Stimulated activated effector memory CD8-positive, alpha-beta T cell treated with anti-CD3 and anti-CD28 coated beads, Interleukin-12 subunit alpha, Interleukin-12 subunit beta, amount 100 ng/mL, for 72 hours (primary cell): Measurements from ENCODE around the gene LMBR1L.
A peak's percentile ranks its signal among the peaks of the same experiment; 100 is the strongest.

ENCODE experiments used
- ATAC-seq: fragments of 150-1000 bp; cut with Tn5 transposase; 2 replicates; pipeline ENCODE4 v1.10.0; 2021
- DNase-seq, 2 donors: peaks; one replicate each; pipeline ENCODE4 v3.0.0; 2021 to 2022; ENCODE audit warnings: low spot score in 2 of 2
- H3K27ac Mint-ChIP-seq: one replicate; pipeline ENCODE4 v1.8.0; 2022; ENCODE audit warnings: mild to moderate bottlenecking, mixed read lengths
- H3K36me3 Mint-ChIP-seq: one replicate; pipeline ENCODE4 v1.8.0; 2022; ENCODE audit warnings: mild to moderate bottlenecking, mixed read lengths
- H3K4me1 Mint-ChIP-seq: one replicate; pipeline ENCODE4 v1.8.0; 2022; ENCODE audit warnings: mixed read lengths
- H3K4me3 Mint-ChIP-seq: one replicate; pipeline ENCODE4 v1.8.0; 2022; ENCODE audit warnings: mild to moderate bottlenecking, mixed read lengths
- H3K9me3 Mint-ChIP-seq: one replicate; pipeline ENCODE4 v1.8.0; 2022; ENCODE audit warnings: mixed read lengths

The LMBR1L gene

DNA sequence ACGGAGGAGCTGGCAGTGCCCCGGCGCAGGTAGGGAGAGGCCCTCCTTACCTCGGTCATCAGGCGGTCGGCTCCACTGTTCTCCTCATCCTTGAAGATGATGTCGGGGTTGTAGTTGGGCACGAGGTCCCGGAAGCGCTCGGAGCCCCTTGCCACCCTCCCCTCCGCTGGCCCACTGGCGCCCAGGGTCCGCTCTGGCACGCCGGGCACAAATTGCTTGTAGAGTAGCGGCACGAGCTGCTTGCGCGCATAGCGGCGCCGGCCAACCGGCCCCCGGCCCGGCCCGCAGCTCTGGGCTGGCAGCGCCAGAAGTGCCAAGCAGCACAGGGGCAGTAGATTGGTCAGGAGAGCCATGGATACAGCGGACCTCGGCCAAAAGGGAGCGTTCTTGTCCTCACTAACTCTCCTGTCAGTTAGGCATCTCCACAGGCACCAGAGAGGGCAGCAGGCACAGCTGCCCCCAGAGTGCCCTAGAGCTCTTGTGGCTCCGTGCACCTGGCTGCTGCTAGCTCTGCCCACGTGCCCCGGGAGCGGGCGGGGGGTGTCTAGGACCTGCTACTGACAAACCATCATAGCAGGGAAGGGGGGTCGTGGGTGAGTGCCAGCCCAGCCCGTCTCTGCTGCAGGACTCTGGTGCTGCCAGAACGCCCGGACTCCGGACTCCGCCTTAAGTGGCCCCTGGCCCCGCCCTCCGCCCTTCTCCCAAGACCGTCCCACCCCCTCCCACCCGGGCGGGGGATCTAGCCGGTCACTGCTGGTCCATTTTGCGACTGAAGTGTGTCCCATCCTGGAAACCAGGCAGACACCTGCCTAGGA is 16.3 kb downstream of the LMBR1L start, which contains the start of gene DHH:
Gene DHH (minus strand): TSS at position 642 of the 815 bp plus-strand sequence. CDS start 289 bp downstream, at position 353.
- ATAC-seq, result no peak
- no peak within 1 kb of the TSS for H3K27ac Mint-ChIP-seq
- H3K9me3 Mint-ChIP-seq, result no peaks in the 10 kb centered on the region
- H3K4me1 Mint-ChIP-seq, result peaks cover 38% of the 10 kb centered on the region
- no peak for DNase-seq
- H3K4me3 Mint-ChIP-seq, result peak within 1 kb of the TSS; percentile 9
- peaks cover 26% of the 10 kb centered on the region for H3K36me3 Mint-ChIP-seq

DNA sequence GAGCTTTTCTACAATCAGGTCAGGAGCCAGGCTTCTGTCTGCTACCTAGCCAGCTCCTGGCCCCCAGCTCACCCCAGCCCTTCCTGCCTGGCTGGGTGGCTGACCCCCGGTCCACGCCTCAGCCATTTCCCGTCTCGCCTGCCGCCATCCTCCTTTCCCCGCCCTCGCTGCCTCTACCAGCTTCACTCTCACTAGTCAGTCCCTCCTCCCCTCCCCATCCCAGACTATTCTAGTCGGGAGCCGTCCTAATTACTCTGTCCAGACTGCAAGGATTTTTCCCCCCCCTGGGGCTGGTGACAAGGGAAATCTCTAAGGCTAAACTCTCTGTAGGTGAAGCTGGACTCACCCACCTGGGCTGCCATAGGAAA is 16.9 kb downstream of the LMBR1L start:
- H3K4me3 Mint-ChIP-seq, result peak overlapping the region; percentile 9
- H3K4me1 Mint-ChIP-seq, result peaks cover 41% of the 10 kb centered on the region

DNA sequence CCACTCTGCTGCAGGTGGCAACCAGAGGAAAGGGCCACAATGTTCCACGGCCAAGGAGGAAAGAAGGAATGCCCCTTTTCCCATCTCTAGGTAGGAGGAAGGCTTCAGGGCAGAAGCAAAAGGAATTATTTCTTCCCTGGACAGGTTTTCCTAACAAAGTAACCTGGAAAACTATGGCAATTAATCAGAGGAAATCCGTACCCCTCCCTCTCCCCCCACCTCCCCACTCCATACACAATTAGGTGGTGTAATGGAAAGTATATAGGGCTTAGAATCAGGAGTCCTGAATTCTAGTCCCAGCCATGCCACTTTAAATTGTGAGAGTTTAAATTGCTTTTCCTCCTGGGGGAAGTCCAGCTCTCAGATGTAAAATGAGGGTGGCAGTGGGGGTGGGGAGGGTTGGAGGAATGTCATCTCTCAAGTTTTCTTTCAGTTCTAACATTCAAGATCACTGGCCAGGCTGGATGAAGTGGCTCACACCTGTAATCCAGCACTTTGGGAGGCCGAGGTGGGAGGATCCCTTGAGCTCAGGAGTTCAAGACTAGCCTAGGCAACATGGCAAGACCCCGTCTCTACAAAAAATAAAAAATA is 17.7 kb downstream of the LMBR1L start:
- ATAC-seq (no peak), DNase-seq (no peak)
- Mint-ChIP-seq H3K4me1 (peaks cover 50% of the 10 kb centered on the region), H3K4me3 (no peak overlapping the region), H3K9me3 (no peaks in the 10 kb centered on the region), H3K36me3 (peaks cover 17% of the 10 kb centered on the region), H3K27ac (no peak overlapping the region)

More for the DNA sequence above, 16.9 kb downstream of the LMBR1L start:
- Mint-ChIP-seq H3K27ac (no peak overlapping the region), H3K36me3 (peaks cover 20% of the 10 kb centered on the region), H3K9me3 (no peaks in the 10 kb centered on the region)
- DNase-seq, result no peak
- no peak for ATAC-seq

DNA sequence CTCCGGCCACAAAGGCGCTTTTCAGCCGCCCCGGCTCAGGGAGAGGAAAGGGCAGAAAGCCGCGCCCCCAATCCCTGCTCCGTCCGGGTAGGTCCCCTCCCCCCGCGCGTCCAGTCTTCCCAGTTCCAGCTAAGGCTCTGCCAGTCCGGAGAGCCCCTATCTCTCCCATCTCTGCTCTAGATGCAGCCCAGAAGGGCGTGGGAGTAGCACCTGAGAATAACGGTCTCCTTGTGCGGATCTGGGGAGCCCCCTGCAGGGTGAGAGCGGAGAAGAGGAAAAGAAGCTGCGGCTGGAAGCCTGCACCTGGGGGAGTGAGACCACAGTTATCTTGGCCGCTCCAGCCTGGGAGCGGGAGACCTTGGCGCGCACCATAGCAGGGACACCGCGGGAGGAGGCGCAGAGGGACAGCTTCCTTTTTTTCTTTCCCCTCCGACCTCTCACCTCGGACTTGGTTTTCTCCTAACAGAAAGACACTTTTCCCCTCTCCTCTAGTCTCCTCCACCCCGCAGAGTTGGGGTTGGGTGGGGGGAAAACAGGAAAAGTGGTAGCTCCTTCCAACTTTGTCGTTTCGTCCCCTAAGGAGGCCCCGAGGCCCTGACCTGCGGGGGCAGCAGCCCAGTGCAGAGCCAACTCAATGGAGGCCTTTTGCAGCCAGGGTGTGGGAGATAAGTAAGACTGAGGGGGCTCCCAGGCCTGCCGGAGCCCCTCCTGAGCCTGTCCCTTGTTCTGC is 18.4 kb downstream of the LMBR1L start:
- Mint-ChIP-seq H3K4me1 (peaks cover 56% of the 10 kb centered on the region), H3K9me3 (no peaks in the 10 kb centered on the region), H3K36me3 (peaks cover 12% of the 10 kb centered on the region), H3K4me3 (peak overlapping the region; percentile 13), H3K27ac (no peak overlapping the region)
- ATAC-seq (peak; percentile 23), DNase-seq (peak in 1 of 2 donors; percentile 79)

DNA sequence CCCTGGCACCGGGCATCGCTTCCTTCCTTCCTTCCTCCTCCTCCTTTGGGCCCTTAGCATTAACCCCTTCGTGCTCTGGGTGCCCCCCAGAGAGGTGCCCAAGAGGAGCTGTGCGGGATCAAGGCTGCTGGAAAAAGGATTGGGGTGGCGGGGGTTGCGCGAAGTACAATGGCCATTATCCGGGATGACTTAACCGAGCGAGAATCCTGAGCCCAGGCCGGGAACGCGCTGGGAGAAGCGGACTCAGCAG is 18.9 kb downstream of the LMBR1L start:
- Mint-ChIP-seq H3K27ac (no peak overlapping the region), H3K4me1 (peaks cover 56% of the 10 kb centered on the region), H3K9me3 (no peaks in the 10 kb centered on the region), H3K4me3 (peak overlapping the region; percentile 13), H3K36me3 (peaks cover 10% of the 10 kb centered on the region)
- ATAC-seq (no peak), DNase-seq (no peak)

DNA sequence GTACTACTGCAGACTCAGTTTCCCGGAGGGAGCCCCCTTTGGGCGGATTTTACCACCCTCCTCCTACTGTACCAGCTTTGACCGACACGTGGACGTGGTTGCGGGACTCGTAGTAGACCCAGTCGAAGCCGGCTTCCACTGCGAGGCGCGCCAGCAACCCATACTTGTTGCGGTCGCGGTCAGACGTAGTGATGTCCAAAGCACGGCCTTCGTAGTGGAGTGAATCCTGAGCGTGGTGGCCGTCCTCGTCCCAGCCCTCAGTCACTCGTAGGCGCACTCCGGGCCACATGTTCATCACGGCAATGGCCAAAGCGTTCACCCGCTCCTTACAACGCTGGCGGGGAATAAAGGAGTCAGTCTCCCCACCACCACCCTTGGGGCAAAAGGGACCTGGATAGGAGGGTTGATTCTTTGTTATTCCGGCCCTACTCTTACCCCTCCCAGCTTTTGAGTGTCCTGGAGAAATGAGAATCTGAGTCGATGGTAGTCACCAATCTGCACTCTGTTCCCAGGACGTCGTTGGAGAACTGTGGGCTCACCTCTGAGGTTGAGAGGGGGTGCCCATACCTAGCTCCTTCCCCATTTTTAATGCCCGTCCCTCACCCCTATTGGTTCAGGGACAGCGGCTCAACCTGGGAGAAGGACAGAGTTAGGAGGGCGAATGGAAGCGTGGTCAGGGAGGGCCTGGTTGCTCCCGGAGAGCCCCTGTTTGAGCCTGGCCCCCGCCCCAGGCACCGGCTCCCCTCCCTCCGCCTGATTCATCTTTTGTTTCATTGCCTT is 19.4 kb downstream of the LMBR1L start:
- Mint-ChIP-seq H3K9me3 (no peaks in the 10 kb centered on the region), H3K4me3 (peak overlapping the region; percentile 65), H3K4me1 (peaks cover 56% of the 10 kb centered on the region), H3K36me3 (peaks cover 5% of the 10 kb centered on the region), H3K27ac (peak overlapping the region; percentile 40)
- no peak for DNase-seq
- no peak for ATAC-seq

DNA sequence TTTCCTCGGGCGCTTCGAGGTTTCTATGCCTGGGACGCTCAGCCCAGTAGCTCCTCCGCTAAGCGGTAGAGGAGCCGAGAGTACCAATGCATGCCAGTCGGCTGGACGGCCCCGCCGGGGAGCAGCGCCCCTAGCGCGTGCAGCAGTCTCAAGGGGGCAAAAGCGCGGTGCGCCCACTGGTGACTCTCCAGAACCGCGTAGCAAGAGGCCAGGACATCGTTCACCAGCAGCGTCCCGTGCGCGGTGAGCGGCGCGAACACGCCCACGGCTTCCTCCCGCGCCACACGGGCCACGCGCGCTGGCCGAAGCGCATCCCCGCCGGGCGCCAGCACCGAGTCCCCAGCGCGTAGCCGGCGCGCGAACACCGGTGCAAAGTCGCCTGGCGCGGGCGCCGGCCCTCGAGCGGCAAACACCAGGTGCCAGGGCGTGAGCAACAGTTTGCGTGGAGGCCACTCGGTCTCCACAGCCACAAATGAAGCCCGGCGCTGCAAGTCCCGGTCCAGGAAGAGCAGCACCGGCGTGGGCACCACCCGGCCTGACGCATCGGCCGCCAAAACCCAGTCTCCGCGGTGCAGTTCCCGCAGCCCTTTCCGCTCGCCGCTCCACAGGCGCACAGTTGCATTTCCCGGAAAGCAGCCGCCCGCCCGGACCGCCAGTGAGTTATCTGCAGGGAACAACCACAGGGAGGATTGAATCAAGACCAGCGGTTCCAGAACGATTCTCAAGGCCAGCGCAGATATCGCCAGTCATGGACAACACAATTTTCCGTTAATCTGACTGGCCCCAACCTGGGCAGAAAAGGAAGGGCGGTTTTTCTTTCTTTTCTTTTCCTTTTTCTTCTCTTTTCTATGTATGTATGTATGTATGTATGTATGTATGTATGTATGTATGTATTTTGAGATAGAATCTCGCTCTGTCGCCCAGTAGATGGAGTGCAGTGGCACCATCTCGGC is 20.6 kb downstream of the LMBR1L start:
- Mint-ChIP-seq H3K27ac (no peak overlapping the region), H3K4me3 (peak overlapping the region; percentile 65), H3K4me1 (peaks cover 56% of the 10 kb centered on the region), H3K9me3 (no peaks in the 10 kb centered on the region), H3K36me3 (no peaks in the 10 kb centered on the region)
- ATAC-seq, result peak; percentile 40
- peak in 1 of 2 donors; percentile 68 for DNase-seq

DNA sequence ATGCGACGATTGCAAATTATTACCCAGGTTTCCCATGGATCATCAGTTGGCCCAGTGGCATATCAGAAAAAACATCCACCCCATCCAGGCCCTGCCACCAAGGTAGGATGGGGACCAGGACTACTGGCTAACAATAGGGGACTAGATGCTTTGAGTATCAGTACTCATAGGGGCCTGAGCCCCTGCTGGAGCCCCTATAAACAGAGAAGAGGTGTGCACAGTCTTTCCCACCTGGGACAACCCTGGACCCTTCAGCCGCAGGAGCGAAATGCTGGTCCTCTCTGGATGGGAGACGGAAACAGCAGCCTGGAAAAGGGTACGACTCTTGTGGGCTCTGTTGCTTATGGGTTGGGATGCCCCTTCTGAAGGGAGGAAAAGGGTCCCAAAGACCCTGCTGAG is 21.7 kb downstream of the LMBR1L start:
- Mint-ChIP-seq H3K27ac (no peak overlapping the region), H3K36me3 (no peaks in the 10 kb centered on the region), H3K4me3 (peak overlapping the region; percentile 41), H3K9me3 (no peaks in the 10 kb centered on the region), H3K4me1 (peaks cover 50% of the 10 kb centered on the region)
- DNase-seq (no peak), ATAC-seq (no peak)

DNA sequence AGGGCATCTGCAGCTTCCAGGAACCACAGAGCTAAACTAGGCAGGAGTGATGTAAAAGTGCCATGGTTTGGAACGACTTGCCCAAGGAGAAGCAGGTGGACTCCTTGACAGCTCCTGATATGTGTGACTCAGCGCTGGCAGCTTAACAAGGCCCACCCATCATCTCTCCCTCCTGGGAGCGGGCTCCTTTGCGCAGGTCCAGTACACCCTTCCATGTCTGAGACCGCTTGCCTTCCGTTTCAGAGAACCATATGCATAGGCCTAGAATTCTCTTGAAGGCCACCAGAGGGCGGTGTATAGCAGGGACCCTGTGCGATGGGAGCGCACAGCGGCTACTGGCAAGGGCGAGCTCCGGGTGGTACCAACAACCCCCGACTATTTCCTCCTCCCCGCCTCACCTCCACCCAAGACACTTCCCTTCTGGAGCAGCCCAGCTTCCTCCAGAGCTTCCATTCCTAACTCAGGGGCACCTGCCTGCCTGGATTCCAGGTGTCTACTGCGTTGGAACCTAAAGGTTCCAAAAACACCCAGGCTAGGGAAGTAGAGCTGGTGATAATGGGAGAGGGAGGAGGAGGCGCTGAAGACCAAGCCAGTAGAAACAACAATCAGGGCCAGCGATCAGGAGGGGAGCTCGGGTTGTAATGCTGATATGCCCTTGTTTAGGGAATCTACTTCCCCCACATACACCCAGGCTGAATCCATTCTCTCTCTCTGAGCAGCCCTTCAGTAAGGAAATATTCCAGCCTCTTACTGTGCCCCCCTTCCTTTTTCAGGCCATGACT is 22.3 kb downstream of the LMBR1L start:
- no peaks in the 10 kb centered on the region for H3K36me3 Mint-ChIP-seq
- no peaks in the 10 kb centered on the region for H3K9me3 Mint-ChIP-seq
- H3K4me3 Mint-ChIP-seq, result peak overlapping the region; percentile 41
- DNase-seq (peak; percentile 57 to 85), ATAC-seq (peak; percentile 93)
- H3K4me1 Mint-ChIP-seq, result peaks cover 44% of the 10 kb centered on the region
- peak overlapping the region; percentile 29 for H3K27ac Mint-ChIP-seq

DNA sequence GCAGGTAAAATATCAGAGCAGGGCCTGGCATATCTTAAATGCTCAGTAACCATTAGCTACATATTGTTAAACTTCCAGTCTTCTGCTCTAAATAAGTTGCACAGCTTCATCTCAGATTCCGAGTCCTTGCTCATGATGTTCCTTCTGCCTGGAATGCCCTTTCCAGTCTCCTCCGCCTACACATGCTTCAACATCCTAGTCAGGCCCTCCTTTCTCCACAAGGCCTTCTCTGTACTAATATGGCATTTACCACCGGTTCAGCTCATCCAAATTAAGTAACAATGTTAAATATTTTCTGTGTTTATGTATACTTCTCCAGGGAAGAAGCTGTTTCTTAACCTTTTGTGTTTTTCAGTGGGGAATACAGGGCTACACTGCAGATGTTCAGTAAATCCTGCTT is 24.5 kb downstream of the LMBR1L start:
- no peak overlapping the region for H3K4me3 Mint-ChIP-seq
- DNase-seq (no peak), ATAC-seq (no peak)
- H3K27ac Mint-ChIP-seq, result no peak overlapping the region
- H3K36me3 Mint-ChIP-seq, result no peaks in the 10 kb centered on the region
- peaks cover 32% of the 10 kb centered on the region for H3K4me1 Mint-ChIP-seq
- no peaks in the 10 kb centered on the region for H3K9me3 Mint-ChIP-seq

DNA sequence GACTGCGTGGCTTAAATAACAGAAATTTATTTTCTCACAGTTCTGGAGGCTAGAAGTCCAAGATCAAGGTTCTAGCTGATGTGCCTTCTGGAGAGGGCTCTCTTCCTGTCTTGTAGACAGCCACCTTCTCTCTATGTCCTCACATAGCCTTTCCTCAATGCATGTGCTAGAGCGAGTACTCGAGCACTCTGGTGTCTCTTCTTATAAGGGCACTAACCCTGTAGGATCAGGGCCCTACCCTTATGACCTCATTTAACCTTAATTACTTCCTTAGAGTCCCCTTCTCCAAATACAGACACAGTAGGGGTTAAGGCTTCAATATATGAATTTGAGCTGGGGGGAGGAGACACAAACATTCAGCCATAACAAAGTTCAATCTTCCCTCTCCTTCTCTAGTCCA is 26.2 kb downstream of the LMBR1L start:
- H3K36me3 Mint-ChIP-seq, result no peaks in the 10 kb centered on the region
- no peak for ATAC-seq
- no peaks in the 10 kb centered on the region for H3K9me3 Mint-ChIP-seq
- H3K4me3 Mint-ChIP-seq, result no peak overlapping the region
- DNase-seq, result no peak
- peaks cover 17% of the 10 kb centered on the region for H3K4me1 Mint-ChIP-seq
- no peak overlapping the region for H3K27ac Mint-ChIP-seq

DNA sequence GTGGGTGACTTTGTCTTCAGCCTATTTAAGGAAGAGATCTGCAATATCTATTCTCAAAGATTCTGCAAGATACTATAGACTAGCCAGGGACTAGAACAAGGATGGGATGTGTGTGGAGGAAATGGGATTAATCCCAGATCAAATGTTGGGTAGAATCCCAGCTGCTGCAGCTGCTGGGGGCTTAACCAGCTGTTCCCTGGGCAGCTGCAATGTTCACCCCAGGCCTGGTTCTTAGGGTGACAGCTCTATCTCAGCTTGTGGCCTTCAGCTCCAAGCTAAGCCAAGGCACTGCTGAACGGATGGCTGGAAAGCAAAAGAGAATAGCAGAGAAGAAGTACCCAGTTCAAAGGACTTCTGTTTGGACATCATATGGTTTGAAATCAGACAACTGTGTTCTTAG is 30.9 kb downstream of the LMBR1L start:
- no peaks in the 10 kb centered on the region for H3K4me1 Mint-ChIP-seq
- H3K9me3 Mint-ChIP-seq, result no peaks in the 10 kb centered on the region
- no peak for DNase-seq
- no peak for ATAC-seq
- H3K27ac Mint-ChIP-seq, result no peak overlapping the region
- no peaks in the 10 kb centered on the region for H3K36me3 Mint-ChIP-seq
- no peak overlapping the region for H3K4me3 Mint-ChIP-seq

DNA sequence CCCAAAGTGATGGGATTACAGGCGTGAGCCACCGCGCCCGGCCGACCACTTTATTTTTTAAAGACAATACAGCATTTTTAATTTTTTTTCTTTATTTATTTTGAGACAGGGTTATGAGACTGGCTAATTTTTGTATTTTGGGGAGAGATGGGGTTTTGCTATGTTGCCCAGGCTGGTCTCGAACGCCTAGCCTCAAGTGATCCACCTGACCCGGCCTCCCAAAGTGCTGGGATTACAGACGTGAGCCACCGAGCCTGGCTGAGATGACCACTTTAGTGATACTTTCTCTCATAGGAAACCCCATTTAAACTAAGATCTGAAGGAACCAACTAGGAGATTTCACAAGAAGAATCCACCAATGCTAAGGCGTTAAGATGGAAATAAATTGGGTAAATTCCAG is 39.7 kb downstream of the LMBR1L start:
- DNase-seq (no peak), ATAC-seq (no peak)
- Mint-ChIP-seq H3K36me3 (peaks cover 28% of the 10 kb centered on the region), H3K4me1 (peaks cover 19% of the 10 kb centered on the region), H3K9me3 (no peaks in the 10 kb centered on the region), H3K4me3 (peak overlapping the region; percentile 95), H3K27ac (peak overlapping the region; percentile 96)
